H1 (cell line): ENCODE measurements around the gene VAT1L. TPM values are rescaled to one million over a fixed set of nuclear protein-coding genes. Genes with fewer than 3 reads are reported as not detected.

Experiments used
- CTCF ChIA-PET: fragments of 300-600 bp; sonication (Branson Sonifier 250); formaldehyde crosslinking; loops from one replicate; lab custom pipeline; 2021; ENCODE audit not compliant: partially characterized antibody; lab: Charles Lee
- POLR2A ChIA-PET: fragments of 300-600 bp; sonication (Branson Sonifier 250); formaldehyde crosslinking; loops from one replicate; lab custom pipeline; 2021; ENCODE audit warnings: inconsistent platforms; ENCODE audit not compliant: partially characterized antibody; lab: Charles Lee
- DNase-seq, 2 experiments: peaks; one replicate each; pipeline versions ENCODE4 v3.0.0 to v3.0.0-alpha.2; 2010 to 2022; ENCODE audit warnings: low spot score in 2 of 2, low read depth in 1 of 2, mixed read lengths in 1 of 2
- FAIRE-seq: peaks from 2 replicates; lab custom pipeline; 2011; peaks lifted over from hg19 to GRCh38; lab: Jason Lieb, UNC
- H2AFZ ChIP-seq: 2 replicates; pipeline ENCODE4 v1.8.1; 2012; ENCODE audit warnings: low read length, inconsistent platforms
- H2AK5ac ChIP-seq: 2 replicates; pipeline ENCODE4 v1.6.1; 2013; ENCODE audit warnings: low read depth, low read length
- H2BK120ac ChIP-seq: replicated peaks from 2 replicates; pipeline ENCODE3; 2013; ENCODE audit warnings: low read depth, low read length, inconsistent platforms
- H2BK12ac ChIP-seq: 2 replicates; pipeline ENCODE4 v1.6.1; 2013; ENCODE audit warnings: low read depth, low read length
- H2BK15ac ChIP-seq: 2 replicates; pipeline ENCODE4 v1.6.1; 2013; ENCODE audit warnings: low read length
- H2BK20ac ChIP-seq: 2 replicates; pipeline ENCODE4 v1.6.1; 2013; ENCODE audit warnings: low read length
- H2BK5ac ChIP-seq: 2 replicates; pipeline ENCODE4 v1.6.1; 2013; ENCODE audit warnings: low read depth, low read length
- H3K14ac ChIP-seq: 2 replicates; pipeline ENCODE4 v1.6.1; 2013; ENCODE audit warnings: inconsistent platforms; ENCODE audit not compliant: insufficient read length
- H3K18ac ChIP-seq: 2 replicates; pipeline ENCODE4 v1.6.1; 2013; ENCODE audit warnings: low read length; ENCODE audit errors: extremely low read depth
- H3K23ac ChIP-seq: 2 replicates; pipeline ENCODE4 v1.6.1; 2013; ENCODE audit warnings: inconsistent platforms; ENCODE audit not compliant: insufficient read length
- H3K23me2 ChIP-seq: 2 replicates; pipeline ENCODE4 v1.6.1; 2013; ENCODE audit warnings: low read depth, low read length
- H3K27ac ChIP-seq: 2 replicates; pipeline ENCODE4 v1.6.1; 2011; ENCODE audit warnings: low read depth, low read length, inconsistent platforms
- H3K27me3 ChIP-seq, 4 experiments: replicated peaks in 1 of 4; 1 replicate in 1 of 4; 2 replicates in 3 of 4; pipeline versions ENCODE4 v1.6.1 to v1.8.1; 2011 to 2013; ENCODE audit warnings: low read length in 3 of 4, mild to moderate bottlenecking in 3 of 4, inconsistent platforms in 2 of 4, mixed read lengths in 2 of 4, moderate library complexity in 1 of 4; ENCODE audit not compliant: control insufficient read depth in 3 of 4, insufficient read depth in 3 of 4; ENCODE audit errors: extremely low read depth in 1 of 4
- H3K36me3 ChIP-seq, 4 experiments: 2 replicates each; pipeline versions ENCODE4 v1.6.1 to v1.8.1; 2011 to 2013; ENCODE audit warnings: mild to moderate bottlenecking in 4 of 4, low read length in 3 of 4, moderate library complexity in 2 of 4, control low read depth in 1 of 4, inconsistent platforms in 1 of 4; ENCODE audit not compliant: insufficient read depth in 4 of 4, control insufficient read depth in 2 of 4
- H3K4ac ChIP-seq: replicated peaks from 2 replicates; pipeline ENCODE3; 2013; ENCODE audit warnings: low read length, low read depth, mixed read lengths, inconsistent platforms; ENCODE audit not compliant: insufficient read length
- H3K4me1 ChIP-seq, 4 experiments: replicated peaks in 1 of 4; 1 replicate in 1 of 4; 2 replicates in 3 of 4; pipeline versions ENCODE4 v1.6.1 to v1.8.1; 2011 to 2013; ENCODE audit warnings: low read length in 3 of 4, inconsistent platforms in 2 of 4, mixed read lengths in 1 of 4; ENCODE audit not compliant: insufficient read depth in 4 of 4, control insufficient read depth in 3 of 4
- H3K4me2 ChIP-seq, 2 experiments: 2 replicates each; pipeline versions ENCODE4 v1.6.1 to v1.8.1; 2011 to 2013; ENCODE audit warnings: low read depth in 2 of 2, low read length in 2 of 2, control low read depth in 1 of 2, inconsistent platforms in 1 of 2, mild to moderate bottlenecking in 1 of 2; ENCODE audit not compliant: insufficient read depth in 1 of 2
- H3K4me3 ChIP-seq, 4 experiments: fragments of 200-600, 300-600 bp in 1 of 4; sonication (generic), shearing (Covaris generic), sonication (Bioruptor Twin) in 1 of 4; 2 replicates each; pipeline versions ENCODE4 v1.5.1 to v1.8.1; 2011 to 2016; ENCODE audit warnings: low read length in 4 of 4, low read depth in 3 of 4, control low read depth in 2 of 4, inconsistent platforms in 2 of 4, mild to moderate bottlenecking in 2 of 4, mixed read lengths in 1 of 4, moderate library complexity in 1 of 4; ENCODE audit not compliant: insufficient read depth in 2 of 4; ENCODE audit errors: extremely low read depth in 1 of 4
- H3K56ac ChIP-seq: replicated peaks from 2 replicates; pipeline ENCODE3; 2013; ENCODE audit warnings: low read depth, mild to moderate bottlenecking, mixed read lengths, low read length, inconsistent platforms; ENCODE audit not compliant: insufficient read length
- H3K79me1 ChIP-seq: 2 replicates; pipeline ENCODE4 v1.6.1; 2013; ENCODE audit warnings: low read depth, low read length, control low read depth
- H3K79me2 ChIP-seq, 2 experiments: 2 replicates each; pipeline versions ENCODE4 v1.6.1 to v1.8.1; 2012 to 2013; ENCODE audit warnings: low read length in 2 of 2, mild to moderate bottlenecking in 2 of 2, inconsistent platforms in 1 of 2; ENCODE audit not compliant: insufficient read depth in 2 of 2, control insufficient read depth in 1 of 2
- H3K9ac ChIP-seq, 4 experiments: replicated peaks in 1 of 4; 1 replicate in 1 of 4; 2 replicates in 3 of 4; pipeline versions ENCODE4 v1.6.1 to v1.8.1; 2011 to 2013; ENCODE audit warnings: low read depth in 3 of 4, low read length in 3 of 4, control low read depth in 2 of 4, mild to moderate bottlenecking in 2 of 4, moderate library complexity in 2 of 4, inconsistent platforms in 1 of 4; ENCODE audit errors: extremely low read depth in 1 of 4
- H3K9me3 ChIP-seq, 2 experiments: 2 replicates each; pipeline versions ENCODE4 v1.6.1 to v1.8.1; 2012 to 2013; ENCODE audit warnings: mild to moderate bottlenecking in 2 of 2, moderate library complexity in 2 of 2, control low read depth in 1 of 2, inconsistent platforms in 1 of 2, low read depth in 1 of 2, low read length in 1 of 2, mixed read lengths in 1 of 2; ENCODE audit not compliant: insufficient read depth in 2 of 2
- H4K20me1 ChIP-seq, 2 experiments: replicated peaks in 1 of 2; 2 replicates each; pipeline versions ENCODE3 to v1.8.1; 2011 to 2013; ENCODE audit warnings: inconsistent platforms in 2 of 2, low read length in 2 of 2, mild to moderate bottlenecking in 1 of 2; ENCODE audit not compliant: insufficient read depth in 2 of 2, control insufficient read depth in 1 of 2
- H4K5ac ChIP-seq: 2 replicates; pipeline ENCODE4 v1.6.1; 2013; ENCODE audit warnings: low read length, low read depth, mixed read lengths, inconsistent platforms; ENCODE audit not compliant: insufficient read length
- H4K8ac ChIP-seq: 2 replicates; pipeline ENCODE4 v1.8.0; 2013; ENCODE audit warnings: mild to moderate bottlenecking, moderate library complexity, low read length, inconsistent platforms; ENCODE audit not compliant: insufficient read depth; ENCODE audit errors: extremely low read depth
- H4K91ac ChIP-seq: replicated peaks from 2 replicates; pipeline ENCODE3; 2013; ENCODE audit warnings: low read length, mixed read lengths, inconsistent platforms; ENCODE audit not compliant: insufficient read length
- BACH1 ChIP-seq: IDR thresholded peaks from 2 replicates; pipeline ENCODE4 v1.6.1; 2012; ENCODE audit warnings: low read length, improper control_type of control experiment
- CTBP2 ChIP-seq: IDR thresholded peaks from 2 replicates; pipeline ENCODE4 v1.7.0; 2011; ENCODE audit warnings: borderline replicate concordance, mild to moderate bottlenecking, moderate library complexity, mixed read lengths, low read length; ENCODE audit not compliant: insufficient read depth, insufficient read length
- EZH2 ChIP-seq: fragments of 200-600 bp; sonication (generic); IDR thresholded peaks from 2 replicates; pipeline ENCODE4 v1.7.1; 2012; ENCODE audit warnings: low read depth, mild to moderate bottlenecking, moderate library complexity, low read length, inconsistent platforms; ENCODE audit not compliant: severe bottlenecking
- RBBP5 ChIP-seq: IDR thresholded peaks from 2 replicates; pipeline ENCODE4 v1.7.1; 2012; ENCODE audit warnings: low read depth, mild to moderate bottlenecking, inconsistent platforms, low read length, moderate library complexity, borderline replicate concordance
- SIN3A ChIP-seq, 2 experiments: IDR thresholded peaks in 1 of 2; conservative IDR thresholded peaks in 1 of 2; 2 replicates each; pipeline ENCODE4 v1.6.1; 2011 to 2012; ENCODE audit warnings: low read length in 2 of 2, improper control_type of control experiment in 1 of 2, low read depth in 1 of 2, mild to moderate bottlenecking in 1 of 2
- SP1 ChIP-seq: IDR thresholded peaks from 2 replicates; pipeline ENCODE4 v1.6.1; 2011; ENCODE audit warnings: low read depth, low read length
- TAF1 ChIP-seq: IDR thresholded peaks from 2 replicates; pipeline ENCODE4 v1.6.1; 2011; ENCODE audit warnings: mild to moderate bottlenecking, low read depth, low read length
- TEAD4 ChIP-seq: IDR thresholded peaks from 2 replicates; pipeline ENCODE4 v1.6.1; 2012; ENCODE audit warnings: low read depth, low read length, inconsistent platforms, mixed read lengths
- WGBS, 2 experiments: shearing (Covaris generic) in 1 of 2; methylation state at CpG; one replicate each; pipeline versions ENCODE4 v1.1.6 to v1.1.7; 2013 to 2015; ENCODE audit warnings: low lambda C conversion rate in 2 of 2, mixed read lengths in 2 of 2, inconsistent platforms in 1 of 2, low coverage in 1 of 2, missing lambda C conversion rate in 1 of 2; ENCODE audit not compliant: insufficient replicate concordance in 2 of 2, insufficient coverage in 1 of 2, insufficient read length in 1 of 2; ENCODE audit errors: extremely low coverage in 1 of 2, missing lambda C conversion rate in 1 of 2; 5-methylcytosine and 5-hydroxymethylcytosine counted together
- polyA plus RNA-seq, 7 experiments: library from polyadenylated mRNA; depleted of rRNA in 3 of 7; stranded (reverse) in 5 of 7; unstranded in 2 of 7; fragments of >200 nt in 5 of 7; fragments of 200-250 nt in 2 of 7; gene quantifications; 1 replicate in 5 of 7; 2 replicates in 1 of 7; 4 replicates in 1 of 7; pipeline versions ENCODE4 v1.2.1 to v1.2.3, GENCODE V29; 2011 to 2013; ENCODE audit warnings: missing spikeins in 2 of 7, mixed read lengths in 2 of 7
- total RNA-seq: library from RNA; stranded (reverse); fragmentation: NEBNext Ultra II Directional; extraction: Animal tissue kit (Norgen Biotek cat#: 25700); gene quantifications from 2 replicates; pipeline ENCODE4 v1.2.1, GENCODE V29; 2021

Gene VAT1L
- total and polyA plus RNA-seq, 2 of the 8 experiments (the other 6 are each of a cell fraction or from before 2014, with no cell fraction given), result 46.3 to 48.2 TPM

GRCh38 chr16:77939968-77940367 lies 151.6 kb downstream of the VAT1L start:
- no peak overlapping the region for H2BK12ac ChIP-seq
- H4K91ac ChIP-seq, result no peak overlapping the region
- no peak overlapping the region for H2BK15ac ChIP-seq
- H4K5ac ChIP-seq, result no peak overlapping the region
- H4K20me1 ChIP-seq, result no peaks in the 10 kb centered on the region
- H3K36me3 ChIP-seq, result peaks cover 0 to 4% (median 0%) of the 10 kb centered on the region in 4 experiments; a peak in 1 of 8 replicates
- no peak overlapping the region for H3K14ac ChIP-seq
- no peak overlapping the region for H2BK20ac ChIP-seq
- H2AK5ac ChIP-seq, result no peak overlapping the region
- H3K27me3 ChIP-seq, result no peaks in the 10 kb centered on the region
- no peak overlapping the region for H3K56ac ChIP-seq
- peaks cover 0 to 3% of the 10 kb centered on the region in 2 experiments; a peak in 1 of 4 replicates for H3K9me3 ChIP-seq
- H3K27ac ChIP-seq, result no peak overlapping the region
- 90% methylated on average over 1 of the region's 1 CpG; no CpG with 5 or more reads in 1 of the 2 experiments for WGBS, 2 experiments
- CTCF ChIA-PET, result interaction anchor here (0.8 to 25.9 kb wide), 5 partner anchors 9 to 38 kb away, joined by 3 to 362 read pairs (median 10); no protein-coding TSS in a partner anchor
- no peak overlapping the region for H3K4me2 ChIP-seq
- no peak overlapping the region for H3K4ac ChIP-seq
- no peak overlapping the region for H2BK5ac ChIP-seq
- peaks cover 0 to 3% (median 0%) of the 10 kb centered on the region in 4 experiments; a peak in 1 of 7 replicates for H3K4me1 ChIP-seq
- no peak overlapping the region for H3K18ac ChIP-seq
- H4K8ac ChIP-seq, result no peak overlapping the region
- no peak for FAIRE-seq
- no peak overlapping the region for H3K4me3 ChIP-seq
- H2BK120ac ChIP-seq, result no peak overlapping the region
- TF ChIP-seq SP1 (no peak), CTBP2 (no peak), TEAD4 (no peak), EZH2 (no peak), RBBP5 (no peak), TAF1 (no peak), SIN3A (conservative IDR thresholded peaks at IDR 0.05 in 1 of 2, IDR thresholded peaks at IDR 0.05 in 1 of 2; ENCODE audit: low read depth in 1 of 2, low read length in 2 of 2) (no peak), BACH1 (no peak)
- TF ChIP-seq, all 59 proteins: peak for 0
- POLR2A ChIA-PET, result interaction anchor here (1.3 kb wide), 1 partner anchor 11 kb away, joined by 3 read pairs; no protein-coding TSS in a partner anchor
- Histone ChIP-seq H3K23ac (no peak overlapping the region), H2AFZ (no peak overlapping the region), H3K79me2 (no peaks in the 10 kb centered on the region; a peak in 1 of 4 replicates), H3K23me2 (no peaks in the 10 kb centered on the region; the same call in 1 of the 2 replicates), H3K9ac (no peak overlapping the region), H3K79me1 (no peaks in the 10 kb centered on the region)
- DNase-seq, result no peak
